ENCODE results near the gene HRNR.
"Not testable (repeated sequence)": the region's sequence is repeated elsewhere in the genome, so short reads cannot be mapped to it uniquely, and the experiment has no call there.

GRCh38 chr1:152215604-152216003, 8.4 kb downstream of the HRNR start:
- not testable (repeated sequence) for TF ChIP-seq CTCF (IDR thresholded peaks at IDR 0.05; ENCODE audit: low read depth, low read length, poor library complexity, severe bottlenecking); EZH2phosphoT487 (IDR thresholded peaks at IDR 0.05; ENCODE audit: borderline replicate concordance, low read length)

Measured in DOHH2 (cell line).